ENCODE measurements around the gene TMEM185B. TPM values are rescaled to one million over a fixed set of nuclear protein-coding genes. Genes with fewer than 3 reads are reported as not detected.

Gene TMEM185B
- total and polyA plus RNA-seq, 2 donors (not counting 3 experiments of a cell fraction or from before 2014, with no cell fraction given), result 29.9 to 31.8 TPM

DNA sequence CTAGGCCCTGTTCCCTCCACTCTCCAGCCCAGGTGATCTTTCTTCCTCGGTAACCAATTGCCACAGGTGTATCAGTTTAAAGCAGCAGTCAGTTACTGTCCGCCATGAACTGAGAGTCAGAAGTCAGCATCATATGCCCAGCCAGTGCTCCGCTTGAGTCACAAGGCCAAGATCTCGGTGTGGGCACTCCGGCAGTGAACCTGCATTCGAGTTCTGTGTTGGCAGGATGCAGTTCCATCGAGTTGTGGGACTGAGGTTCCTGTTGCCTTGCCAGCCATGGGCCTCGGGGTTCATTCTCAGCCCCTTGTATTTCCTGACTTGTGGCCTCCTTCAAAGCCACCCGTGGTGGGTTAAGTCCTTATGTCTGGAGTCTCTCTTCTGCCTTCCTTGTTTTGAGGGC, 3.1 kb upstream of the TMEM185B start:
- intact Hi-C loops (cut with micrococcal nuclease), result no loop called here
- peaks cover 16% of the 10 kb centered on the region for H3K4me1 ChIP-seq (ENCODE audit: control insufficient read depth, extremely low read depth, insufficient read depth, low read length)
- CTCF ChIA-PET, result no interaction called here
- H3K79me2 ChIP-seq (ENCODE audit: control insufficient read depth, insufficient read depth, low read length), result peaks cover 11% of the 10 kb centered on the region
- dilution Hi-C loops (cut with MboI; ENCODE audit: extremely low pct_ligation_motif_present, low sequenced_read_pairs), result no loop called here
- H3K27me3 ChIP-seq (ENCODE audit: control insufficient read depth in 2 of 2, insufficient read depth in 2 of 2, low read length in 2 of 2), result peaks cover 0 to 3% of the 10 kb centered on the region in 2 experiments
- H2AFZ ChIP-seq (ENCODE audit: low read depth, low read length), result no peak overlapping the region
- no peak overlapping the region for H3K4me2 ChIP-seq (ENCODE audit: insufficient read depth, low read length)
- H3K27ac ChIP-seq (ENCODE audit: insufficient read depth, low read depth, low read length), result no peak overlapping the region
- DNase-seq (ENCODE audit: low read depth, low spot score), result no peak
- no peak for FAIRE-seq
- H4K20me1 ChIP-seq (replicated peaks; ENCODE audit: control insufficient read depth, extremely low read depth, insufficient read depth, low read length), result no peaks in the 10 kb centered on the region
- no peaks in the 10 kb centered on the region for H3K36me3 ChIP-seq (ENCODE audit: control insufficient read depth in 2 of 2, extremely low read depth in 1 of 2, insufficient read depth in 2 of 2, low read length in 2 of 2)
- POLR2A ChIA-PET, result no interaction called here
- no peak for TF ChIP-seq GATA2 (IDR thresholded peaks at IDR 0.05; ENCODE audit: insufficient read depth, insufficient read length, low read depth, low read length)
- TF ChIP-seq, protein P1, sequence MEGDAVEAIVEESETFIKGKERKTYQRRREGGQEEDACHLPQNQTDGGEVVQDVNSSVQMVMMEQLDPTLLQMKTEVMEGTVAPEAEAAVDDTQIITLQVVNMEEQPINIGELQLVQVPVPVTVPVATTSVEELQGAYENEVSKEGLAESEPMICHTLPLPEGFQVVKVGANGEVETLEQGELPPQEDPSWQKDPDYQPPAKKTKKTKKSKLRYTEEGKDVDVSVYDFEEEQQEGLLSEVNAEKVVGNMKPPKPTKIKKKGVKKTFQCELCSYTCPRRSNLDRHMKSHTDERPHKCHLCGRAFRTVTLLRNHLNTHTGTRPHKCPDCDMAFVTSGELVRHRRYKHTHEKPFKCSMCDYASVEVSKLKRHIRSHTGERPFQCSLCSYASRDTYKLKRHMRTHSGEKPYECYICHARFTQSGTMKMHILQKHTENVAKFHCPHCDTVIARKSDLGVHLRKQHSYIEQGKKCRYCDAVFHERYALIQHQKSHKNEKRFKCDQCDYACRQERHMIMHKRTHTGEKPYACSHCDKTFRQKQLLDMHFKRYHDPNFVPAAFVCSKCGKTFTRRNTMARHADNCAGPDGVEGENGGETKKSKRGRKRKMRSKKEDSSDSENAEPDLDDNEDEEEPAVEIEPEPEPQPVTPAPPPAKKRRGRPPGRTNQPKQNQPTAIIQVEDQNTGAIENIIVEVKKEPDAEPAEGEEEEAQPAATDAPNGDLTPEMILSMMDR (IDR thresholded peaks at IDR 0.05; ENCODE audit: extremely low read depth in 1 of 2, insufficient read depth in 1 of 2, low read depth in 1 of 2, low read length in 2 of 2), result no peak
- TF ChIP-seq MYC (IDR thresholded peaks at IDR 0.05; ENCODE audit: low read depth, low read length), result no peak
- no peak for TF ChIP-seq FOS (IDR thresholded peaks at IDR 0.05; ENCODE audit: borderline replicate concordance, insufficient read depth, low read length)
- no peak for TF ChIP-seq POLR2A (IDR thresholded peaks at IDR 0.05; ENCODE audit: low read depth, low read length)
- no peak for TF ChIP-seq JUN (IDR thresholded peaks at IDR 0.05; ENCODE audit: borderline replicate concordance, insufficient read depth, insufficient read length, low read depth)
- TF ChIP-seq, protein P2, sequence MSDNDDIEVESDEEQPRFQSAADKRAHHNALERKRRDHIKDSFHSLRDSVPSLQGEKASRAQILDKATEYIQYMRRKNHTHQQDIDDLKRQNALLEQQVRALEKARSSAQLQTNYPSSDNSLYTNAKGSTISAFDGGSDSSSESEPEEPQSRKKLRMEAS (IDR thresholded peaks at IDR 0.05; ENCODE audit: insufficient read depth, insufficient read length), result no peak
- no peak for TF ChIP-seq EZH2 (IDR thresholded peaks at IDR 0.05; ENCODE audit: borderline replicate concordance, low read depth, low read length, severe bottlenecking)
- no peak for TF ChIP-seq POLR2AphosphoS5 (IDR thresholded peaks at IDR 0.05; ENCODE audit: insufficient read depth, low read depth, low read length)
- no peak overlapping the region for H3K9ac ChIP-seq (replicated peaks; ENCODE audit: extremely low read depth, insufficient read depth, low read length)
- H3K4me3 ChIP-seq (replicated peaks in 1 of 3; ENCODE audit: insufficient read depth in 1 of 3, low read depth in 1 of 3, low read length in 3 of 3), result no peak overlapping the region
- no peaks in the 10 kb centered on the region for H3K9me1 ChIP-seq (replicated peaks; ENCODE audit: control insufficient read depth, extremely low read depth, insufficient read depth, low read length)
- no peaks in the 10 kb centered on the region for H3K9me3 ChIP-seq (replicated peaks; ENCODE audit: control insufficient read depth, insufficient read depth, low read length)
- no TSS peak for BruUV-seq (replicated peaks)
